Panc1 (cell line): ENCODE results near the gene SH3TC2. TPM values are rescaled to one million over a fixed set of nuclear protein-coding genes. Genes with fewer than 3 reads are reported as not detected.

Experiments used
- ATAC-seq: fragments of 200-7000 bp; cut with Tn5 transposase; 2 replicates; pipeline ENCODE4 v1.9.1; 2020; ENCODE audit warnings: mild to moderate bottlenecking, moderate library complexity
- BruUV-seq: library from RNA; stranded (reverse); fragments of 400-500 nt; replicated peaks from 2 replicates; lab custom pipeline; 2021; lab: Mats Ljungman, UMichigan
- CTCF ChIA-PET: fragments of 300-600 bp; sonication (Branson Sonifier 250); formaldehyde crosslinking; loops from one replicate; lab custom pipeline; 2022; ENCODE audit warnings: antibody characterized with exemption; lab: Charles Lee
- POLR2A ChIA-PET: fragments of 300-600 bp; sonication (Branson Sonifier 250); formaldehyde crosslinking; loops from one replicate; lab custom pipeline; 2022; ENCODE audit warnings: antibody characterized with exemption; lab: Charles Lee
- DNase-seq: peaks from one replicate; pipeline ENCODE4 v3.0.0-alpha.2; 2010; ENCODE audit warnings: low read depth, low spot score
- H3K27ac ChIP-seq: 2 replicates; pipeline ENCODE4 v1.5.1; 2011; ENCODE audit warnings: mild to moderate bottlenecking, low read length, inconsistent platforms
- H3K27me3 ChIP-seq: fragments of 200-500 bp; sonication (Bioruptor generic); 2 replicates; pipeline ENCODE4 v1.6.0; 2014; ENCODE audit warnings: low read length, inconsistent platforms; ENCODE audit not compliant: control insufficient read depth, insufficient read depth
- H3K36me3 ChIP-seq: fragments of 200-500 bp; sonication (Bioruptor generic); 2 replicates; pipeline ENCODE4 v1.5.1; 2014; ENCODE audit warnings: inconsistent platforms, mild to moderate bottlenecking, low read length, moderate library complexity; ENCODE audit not compliant: control insufficient read depth, insufficient read depth
- H3K4me1 ChIP-seq: 2 replicates; pipeline ENCODE4 v1.5.1; 2011; ENCODE audit warnings: inconsistent platforms, mild to moderate bottlenecking, low read length, moderate library complexity; ENCODE audit not compliant: control insufficient read depth, insufficient read depth
- H3K4me3 ChIP-seq, 2 experiments: 2 replicates each; pipeline ENCODE4 v1.5.1; 2011 to 2012; ENCODE audit warnings: low read depth in 2 of 2, low read length in 2 of 2, mild to moderate bottlenecking in 2 of 2, inconsistent platforms in 1 of 2, moderate library complexity in 1 of 2
- H3K9me3 ChIP-seq: fragments of 200-500 bp; sonication (Bioruptor generic); 2 replicates; pipeline ENCODE4 v1.5.1; 2014; ENCODE audit warnings: low read depth, mild to moderate bottlenecking, inconsistent platforms, low read length, moderate library complexity; ENCODE audit not compliant: control insufficient read depth, insufficient read depth
- POLR2AphosphoS5 ChIP-seq: IDR thresholded peaks from 2 replicates; pipeline ENCODE4 v1.6.1; 2012; ENCODE audit warnings: mild to moderate bottlenecking, low read depth, low read length, moderate library complexity
- SIN3A ChIP-seq: IDR thresholded peaks from 2 replicates; pipeline ENCODE4 v1.6.1; 2012; ENCODE audit warnings: low read depth, mild to moderate bottlenecking, low read length, moderate library complexity, borderline replicate concordance; ENCODE audit not compliant: insufficient read depth
- TCF7L2 ChIP-seq: IDR thresholded peaks from 2 replicates; pipeline ENCODE4 v1.6.1; 2011; ENCODE audit warnings: mild to moderate bottlenecking, low read depth, low read length, inconsistent platforms
- in situ Hi-C: cut with HindIII; loops from 2 replicates; pipeline ENCODE4 v1.10.0; 2016; ENCODE audit warnings: low sequenced_read_pairs, low pct_unique_long_range_greater_than_20kb
- intact Hi-C: fragments of 100-400 bp; cut with micrococcal nuclease; formaldehyde crosslinking; loops from one replicate; pipeline ENCODE4 v1.10.0; 2022; ENCODE audit not compliant: unreplicated experiment
- total RNA-seq: library from RNA; stranded (reverse); gene quantifications from one replicate; pipeline ENCODE4 v1.2.1, GENCODE V29; 2021; ENCODE audit not compliant: unreplicated experiment
- TF ChIP-seq, protein P1 (sequence below): fragments of 450-650 bp; IDR thresholded peaks from 2 replicates; pipeline ENCODE4 v1.5.1; 2017; ENCODE audit warnings: mild to moderate bottlenecking
- TF ChIP-seq, protein P2 (sequence below), 2 experiments: IDR thresholded peaks; 2 replicates each; pipeline ENCODE4 v1.6.1; 2011 to 2012; ENCODE audit warnings: low read depth in 2 of 2, control low read depth in 1 of 2, low read length in 1 of 2, mild to moderate bottlenecking in 1 of 2, moderate library complexity in 1 of 2; ENCODE audit not compliant: insufficient read depth in 1 of 2

SH3TC2 gene
- total RNA-seq, 1 experiment from 2014 or later = 0.33 TPM

GRCh38 chr5:149015561-149015960 is 47.3 kb downstream of the SH3TC2 start:
- no TSS peak for BruUV-seq
- no peak overlapping the region for H3K4me3 ChIP-seq
- DNase-seq (no peak), ATAC-seq (no peak)
- H3K4me1 ChIP-seq = no peaks in the 10 kb centered on the region
- ChIA-PET CTCF (no interaction called here), POLR2A (interaction anchor here (0.6 kb wide), 1 partner anchor 89 kb away, joined by 3 read pairs; no protein-coding TSS in a partner anchor)
- H3K9me3 ChIP-seq = no peaks in the 10 kb centered on the region
- in situ Hi-C loops (no loop called here), intact Hi-C loops (no loop called here)
- H3K36me3 ChIP-seq = no peaks in the 10 kb centered on the region
- H3K27ac ChIP-seq = no peak overlapping the region
- H3K27me3 ChIP-seq = no peaks in the 10 kb centered on the region
- TF ChIP-seq SIN3A (no peak), POLR2AphosphoS5 (no peak), TCF7L2 (no peak)

- POLR2A ChIA-PET = no interaction called here
- no peaks in the 10 kb centered on the region for H3K4me1 ChIP-seq
Measured at GRCh38 chr5:149015126-149015525, 47.7 kb downstream of the SH3TC2 start.

More at GRCh38 chr5:149015126-149015525, 47.7 kb downstream of the SH3TC2 start:
- H3K27me3 ChIP-seq = no peaks in the 10 kb centered on the region
- no peaks in the 10 kb centered on the region for H3K36me3 ChIP-seq
- ATAC-seq (no peak), DNase-seq (no peak)
- in situ Hi-C loops (no loop called here), intact Hi-C loops (no loop called here)
- H3K4me3 ChIP-seq = no peak overlapping the region
- TF ChIP-seq, protein P1, sequence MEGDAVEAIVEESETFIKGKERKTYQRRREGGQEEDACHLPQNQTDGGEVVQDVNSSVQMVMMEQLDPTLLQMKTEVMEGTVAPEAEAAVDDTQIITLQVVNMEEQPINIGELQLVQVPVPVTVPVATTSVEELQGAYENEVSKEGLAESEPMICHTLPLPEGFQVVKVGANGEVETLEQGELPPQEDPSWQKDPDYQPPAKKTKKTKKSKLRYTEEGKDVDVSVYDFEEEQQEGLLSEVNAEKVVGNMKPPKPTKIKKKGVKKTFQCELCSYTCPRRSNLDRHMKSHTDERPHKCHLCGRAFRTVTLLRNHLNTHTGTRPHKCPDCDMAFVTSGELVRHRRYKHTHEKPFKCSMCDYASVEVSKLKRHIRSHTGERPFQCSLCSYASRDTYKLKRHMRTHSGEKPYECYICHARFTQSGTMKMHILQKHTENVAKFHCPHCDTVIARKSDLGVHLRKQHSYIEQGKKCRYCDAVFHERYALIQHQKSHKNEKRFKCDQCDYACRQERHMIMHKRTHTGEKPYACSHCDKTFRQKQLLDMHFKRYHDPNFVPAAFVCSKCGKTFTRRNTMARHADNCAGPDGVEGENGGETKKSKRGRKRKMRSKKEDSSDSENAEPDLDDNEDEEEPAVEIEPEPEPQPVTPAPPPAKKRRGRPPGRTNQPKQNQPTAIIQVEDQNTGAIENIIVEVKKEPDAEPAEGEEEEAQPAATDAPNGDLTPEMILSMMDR = no peak
- no peak for TF ChIP-seq POLR2AphosphoS5
- no peak for TF ChIP-seq SIN3A
- TF ChIP-seq, protein P2, sequence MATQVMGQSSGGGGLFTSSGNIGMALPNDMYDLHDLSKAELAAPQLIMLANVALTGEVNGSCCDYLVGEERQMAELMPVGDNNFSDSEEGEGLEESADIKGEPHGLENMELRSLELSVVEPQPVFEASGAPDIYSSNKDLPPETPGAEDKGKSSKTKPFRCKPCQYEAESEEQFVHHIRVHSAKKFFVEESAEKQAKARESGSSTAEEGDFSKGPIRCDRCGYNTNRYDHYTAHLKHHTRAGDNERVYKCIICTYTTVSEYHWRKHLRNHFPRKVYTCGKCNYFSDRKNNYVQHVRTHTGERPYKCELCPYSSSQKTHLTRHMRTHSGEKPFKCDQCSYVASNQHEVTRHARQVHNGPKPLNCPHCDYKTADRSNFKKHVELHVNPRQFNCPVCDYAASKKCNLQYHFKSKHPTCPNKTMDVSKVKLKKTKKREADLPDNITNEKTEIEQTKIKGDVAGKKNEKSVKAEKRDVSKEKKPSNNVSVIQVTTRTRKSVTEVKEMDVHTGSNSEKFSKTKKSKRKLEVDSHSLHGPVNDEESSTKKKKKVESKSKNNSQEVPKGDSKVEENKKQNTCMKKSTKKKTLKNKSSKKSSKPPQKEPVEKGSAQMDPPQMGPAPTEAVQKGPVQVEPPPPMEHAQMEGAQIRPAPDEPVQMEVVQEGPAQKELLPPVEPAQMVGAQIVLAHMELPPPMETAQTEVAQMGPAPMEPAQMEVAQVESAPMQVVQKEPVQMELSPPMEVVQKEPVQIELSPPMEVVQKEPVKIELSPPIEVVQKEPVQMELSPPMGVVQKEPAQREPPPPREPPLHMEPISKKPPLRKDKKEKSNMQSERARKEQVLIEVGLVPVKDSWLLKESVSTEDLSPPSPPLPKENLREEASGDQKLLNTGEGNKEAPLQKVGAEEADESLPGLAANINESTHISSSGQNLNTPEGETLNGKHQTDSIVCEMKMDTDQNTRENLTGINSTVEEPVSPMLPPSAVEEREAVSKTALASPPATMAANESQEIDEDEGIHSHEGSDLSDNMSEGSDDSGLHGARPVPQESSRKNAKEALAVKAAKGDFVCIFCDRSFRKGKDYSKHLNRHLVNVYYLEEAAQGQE (IDR thresholded peaks at IDR 0.05; ENCODE audit: insufficient read depth in 1 of 2, low read depth in 2 of 2, low read length in 1 of 2) = no peak
- TF ChIP-seq TCF7L2 = no peak
- no peaks in the 10 kb centered on the region for H3K9me3 ChIP-seq
- BruUV-seq = no TSS peak
- no peak overlapping the region for H3K27ac ChIP-seq
- CTCF ChIA-PET = no interaction called here
